Gastrocnemius medialis (tissue), 4 donors: ENCODE measurements around the gene ZNF689. TPM values are rescaled to one million over a fixed set of nuclear protein-coding genes. Genes with fewer than 3 reads are reported as not detected.
A peak's percentile ranks its signal among the peaks of the same experiment; 100 is the strongest.

Experiments used
- ATAC-seq, 2 donors: fragments of 150-250 bp; one replicate each; pipeline ENCODE4 v1.9.1; 2016
- DNase-seq, 2 donors: peaks; one replicate each; pipeline ENCODE4 v3.0.0-alpha.2; 2019
- H3K27ac ChIP-seq, 4 donors: fragments of 200-600 bp; sonication (generic); 1 replicate in 1 of 4; 2 replicates in 3 of 4; pipeline ENCODE4 v1.5.1; 2016 to 2018; ENCODE audit warnings: mild to moderate bottlenecking in 2 of 4, moderate library complexity in 1 of 4
- H3K27me3 ChIP-seq, 3 donors: fragments of 200-600 bp; sonication (generic) in 2 of 3; 1 replicate in 1 of 3; 2 replicates in 2 of 3; pipeline versions ENCODE4 v1.5.1 to v1.6.0; 2016 to 2019; ENCODE audit warnings: mild to moderate bottlenecking in 1 of 3, moderate library complexity in 1 of 3
- H3K36me3 ChIP-seq, 2 donors: fragments of 200-600 bp; sonication (generic) in 1 of 2; one replicate each; pipeline ENCODE4 v1.5.1; 2017 to 2018
- H3K4me1 ChIP-seq, 2 donors: fragments of 200-600 bp; sonication (generic) in 1 of 2; one replicate each; pipeline ENCODE4 v1.5.1; 2016 to 2017; ENCODE audit warnings: mild to moderate bottlenecking in 2 of 2
- H3K4me3 ChIP-seq, 4 donors: fragments of 200-600 bp; sonication (generic) in 3 of 4; 1 replicate in 1 of 4; 2 replicates in 3 of 4; pipeline ENCODE4 v1.5.1; 2016 to 2019; ENCODE audit warnings: mild to moderate bottlenecking in 2 of 4
- H3K9me3 ChIP-seq, 3 donors: fragments of 200-600 bp; sonication (generic) in 2 of 3; 1 replicate in 1 of 3; 2 replicates in 2 of 3; pipeline ENCODE4 v1.5.1; 2016 to 2019
- POLR2A ChIP-seq, 2 donors: fragments of 450-650 bp; IDR thresholded peaks; one replicate each; pipeline ENCODE4 v1.6.1; 2017; ENCODE audit warnings: antibody characterized with exemption in 2 of 2, mild to moderate bottlenecking in 2 of 2, moderate library complexity in 2 of 2
- in situ Hi-C, 4 donors: fragments of 200-750 bp; cut with MboI; loops; one replicate each; pipeline versions ENCODE4 v1.15.0 to v1.8.0; 2017; ENCODE audit warnings: low sequenced_read_pairs in 4 of 4
- intact Hi-C: fragments of 100-400 bp; cut with DNase I; formaldehyde crosslinking; loops from one replicate; pipeline ENCODE4 v1.15.1; 2023; ENCODE audit warnings: low total_unique reads
- total RNA-seq, 4 donors: library from RNA; depleted of rRNA; stranded (reverse); fragments of >200 nt; gene quantifications; one replicate each; pipeline versions ENCODE4 v1.1.0 to v1.2.3, GENCODE V29; 2016
- TF ChIP-seq, protein P1 (sequence below), 5 experiments: fragments of 450-650 bp in 3 of 5; fragments of 200-600 bp in 2 of 5; sonication (generic) in 2 of 5; IDR thresholded peaks in 4 of 5; conservative IDR thresholded peaks in 1 of 5; 1 replicate in 4 of 5; 2 replicates in 1 of 5; pipeline ENCODE4 v1.5.1; 2016 to 2019; ENCODE audit warnings: antibody characterized with exemption in 5 of 5, mild to moderate bottlenecking in 3 of 5, moderate library complexity in 3 of 5

Gene ZNF689
- total RNA-seq, 4 donors from 2014 or later, result 2.9 to 6.3 (median 6.1) TPM

- in situ Hi-C loops (no loop called here), intact Hi-C loops (no loop called here)
- TF ChIP-seq POLR2A (IDR thresholded peaks at IDR 0.05), result peak in 1 of 2 donors; percentile 6
- TF ChIP-seq, protein P1, sequence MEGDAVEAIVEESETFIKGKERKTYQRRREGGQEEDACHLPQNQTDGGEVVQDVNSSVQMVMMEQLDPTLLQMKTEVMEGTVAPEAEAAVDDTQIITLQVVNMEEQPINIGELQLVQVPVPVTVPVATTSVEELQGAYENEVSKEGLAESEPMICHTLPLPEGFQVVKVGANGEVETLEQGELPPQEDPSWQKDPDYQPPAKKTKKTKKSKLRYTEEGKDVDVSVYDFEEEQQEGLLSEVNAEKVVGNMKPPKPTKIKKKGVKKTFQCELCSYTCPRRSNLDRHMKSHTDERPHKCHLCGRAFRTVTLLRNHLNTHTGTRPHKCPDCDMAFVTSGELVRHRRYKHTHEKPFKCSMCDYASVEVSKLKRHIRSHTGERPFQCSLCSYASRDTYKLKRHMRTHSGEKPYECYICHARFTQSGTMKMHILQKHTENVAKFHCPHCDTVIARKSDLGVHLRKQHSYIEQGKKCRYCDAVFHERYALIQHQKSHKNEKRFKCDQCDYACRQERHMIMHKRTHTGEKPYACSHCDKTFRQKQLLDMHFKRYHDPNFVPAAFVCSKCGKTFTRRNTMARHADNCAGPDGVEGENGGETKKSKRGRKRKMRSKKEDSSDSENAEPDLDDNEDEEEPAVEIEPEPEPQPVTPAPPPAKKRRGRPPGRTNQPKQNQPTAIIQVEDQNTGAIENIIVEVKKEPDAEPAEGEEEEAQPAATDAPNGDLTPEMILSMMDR (IDR thresholded peaks at IDR 0.05 in 4 of 5, conservative IDR thresholded peaks at IDR 0.05 in 1 of 5), result no peak
- ATAC-seq (peak in 1 of 2 donors; percentile 0), DNase-seq (no peak)
- H3K9me3 ChIP-seq, result no peaks in the 10 kb centered on the region
- H3K4me3 ChIP-seq, result peak overlapping the region; percentile 41 to 69 (median 55)
- peaks cover 3 to 53% of the 10 kb centered on the region in 2 donors for H3K36me3 ChIP-seq
- H3K27me3 ChIP-seq, result no peaks in the 10 kb centered on the region
- H3K4me1 ChIP-seq, result peaks cover 33 to 40% of the 10 kb centered on the region in 2 donors
- peak overlapping the region; percentile 89 to 99 (median 94) for H3K27ac ChIP-seq
Measured at GRCh38 chr16:30656974-30657865, 47.0 kb upstream of the ZNF689 start.

DNA sequence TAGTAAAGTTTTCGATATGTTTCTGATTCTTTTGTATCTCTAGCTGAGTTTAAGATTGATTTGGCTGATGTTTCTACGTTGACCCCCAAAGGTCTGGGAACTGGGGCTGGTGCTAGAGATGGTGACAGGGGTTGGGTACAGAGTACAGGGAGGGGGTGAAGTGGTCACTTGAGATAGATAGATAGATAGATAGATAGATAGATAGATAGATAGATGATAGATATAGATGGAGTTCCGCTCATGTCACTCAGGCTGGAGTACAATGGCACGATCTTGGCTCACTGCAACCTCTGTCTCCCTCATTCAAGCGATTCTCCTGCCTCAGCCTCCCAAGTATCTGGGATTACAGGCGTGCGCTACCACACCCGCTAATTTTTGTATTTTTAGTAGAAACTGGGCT is 46.2 kb upstream of the ZNF689 start:
- H3K4me1 ChIP-seq, result peaks cover 33 to 41% of the 10 kb centered on the region in 2 donors
- TF ChIP-seq, protein P1 (IDR thresholded peaks at IDR 0.05 in 4 of 5, conservative IDR thresholded peaks at IDR 0.05 in 1 of 5), result no peak
- no peak for TF ChIP-seq POLR2A (IDR thresholded peaks at IDR 0.05)
- intact Hi-C loops, result no loop called here
- no peaks in the 10 kb centered on the region for H3K9me3 ChIP-seq
- peak overlapping the region; percentile 89 to 99 (median 94) for H3K27ac ChIP-seq
- no peaks in the 10 kb centered on the region for H3K27me3 ChIP-seq
- in situ Hi-C loops, result no loop called here
- H3K4me3 ChIP-seq, result no peak overlapping the region
- peaks cover 3 to 54% of the 10 kb centered on the region in 2 donors for H3K36me3 ChIP-seq
- ATAC-seq (no peak), DNase-seq (no peak)

- H3K4me1 ChIP-seq, result peaks cover 28 to 36% of the 10 kb centered on the region in 2 donors
- H3K27me3 ChIP-seq, result no peaks in the 10 kb centered on the region
- in situ Hi-C loops, result no loop called here
- DNase-seq, result no peak
- peak overlapping the region in 2 of 4 donors; percentile 93 to 94 for H3K27ac ChIP-seq
- peaks cover 3 to 50% of the 10 kb centered on the region in 2 donors for H3K36me3 ChIP-seq
- intact Hi-C loops, result no loop called here
- no peaks in the 10 kb centered on the region for H3K9me3 ChIP-seq
- H3K4me3 ChIP-seq, result no peak overlapping the region
- ATAC-seq, result no peak
- TF ChIP-seq, protein P1 (IDR thresholded peaks at IDR 0.05 in 4 of 5, conservative IDR thresholded peaks at IDR 0.05 in 1 of 5), result no peak
- no peak for TF ChIP-seq POLR2A (IDR thresholded peaks at IDR 0.05)
Measured at GRCh38 chr16:30655815-30656347, 45.7 kb upstream of the ZNF689 start.

GRCh38 chr16:30654856-30655255 is 44.7 kb upstream of the ZNF689 start:
- H3K36me3 ChIP-seq, result peaks cover 3 to 50% of the 10 kb centered on the region in 2 donors
- H3K9me3 ChIP-seq, result no peaks in the 10 kb centered on the region
- no peak for ATAC-seq
- TF ChIP-seq, protein P1 (IDR thresholded peaks at IDR 0.05 in 4 of 5, conservative IDR thresholded peaks at IDR 0.05 in 1 of 5), result no peak
- no peak for TF ChIP-seq POLR2A (IDR thresholded peaks at IDR 0.05)
- intact Hi-C loops (loop anchor here (5.0 kb wide), 1 partner anchor 848 kb away; the partner anchor contains the start of gene MAZ), in situ Hi-C loops (loop anchor here in 1 of 4 donors (5.0 kb wide), 1 partner anchor 83 kb away; the partner anchor contains the start of gene ZNF688)
- no peak overlapping the region for H3K4me3 ChIP-seq
- no peak for DNase-seq
- H3K27ac ChIP-seq, result peak overlapping the region in 1 of 4 donors; percentile 23
- peaks cover 17 to 28% of the 10 kb centered on the region in 2 donors for H3K4me1 ChIP-seq
- H3K27me3 ChIP-seq, result no peaks in the 10 kb centered on the region
